Pancreas (tissue), 10 donors: ENCODE results near the gene NR0B2. TPM values are rescaled to one million over a fixed set of nuclear protein-coding genes. Genes with fewer than 3 reads are reported as not detected.

ENCODE experiments used
- ATAC-seq, 4 donors: fragments of 200-7000 bp; cut with Tn5 transposase; one replicate each; pipeline versions ENCODE4 v1.8.0 to v1.9.1; 2020; ENCODE audit warnings: mild to moderate bottlenecking in 4 of 4, moderate library complexity in 4 of 4
- DNase-seq, 6 donors: peaks; one replicate each; pipeline ENCODE4 v3.0.0-alpha.2; 2020
- FAIRE-seq: peaks from 2 replicates; lab custom pipeline; 2012; peaks lifted over from hg19 to GRCh38; lab: Jason Lieb, UNC
- H3K27ac ChIP-seq, 4 donors: fragments of 200-600 bp; sonication (generic); 1 replicate in 3 of 4; 2 replicates in 1 of 4; pipeline versions ENCODE4 v1.5.0 to v1.8.0; 2020
- H3K27me3 ChIP-seq, 4 donors: fragments of 200-600 bp; one replicate each; pipeline ENCODE4 v1.8.0; 2021
- H3K36me3 ChIP-seq, 3 donors: fragments of 200-600 bp; sonication (generic) in 1 of 3; one replicate each; pipeline versions ENCODE4 v1.5.0 to v1.8.0; 2020 to 2021
- H3K4me1 ChIP-seq, 3 donors: fragments of 200-600 bp; one replicate each; pipeline ENCODE4 v1.8.0; 2021
- H3K4me3 ChIP-seq, 4 donors: fragments of 200-600 bp; sonication (generic) in 2 of 4; one replicate each; pipeline versions ENCODE4 v1.5.0 to v1.8.0; 2020 to 2021
- H3K9me3 ChIP-seq, 4 donors: fragments of 200-600 bp; one replicate each; pipeline ENCODE4 v1.8.0; 2021
- CTCF ChIP-seq, 4 donors: fragments of 200-600 bp; sonication (generic) in 3 of 4; IDR thresholded peaks; one replicate each; pipeline versions ENCODE4 v1.5.0 to v1.8.0; 2021; ENCODE audit warnings: antibody characterized with exemption in 4 of 4
- WGBS, 2 donors: extraction: QIAGEN DNeasy Blood & Tissue Kit; methylation state at CpG; one replicate each; pipeline ENCODE4 v1.1.7; 2013; 5-methylcytosine and 5-hydroxymethylcytosine counted together
- intact Hi-C, 3 donors: fragments of 100-400 bp; cut with DNase I; formaldehyde crosslinking; loops; one replicate each; pipeline versions ENCODE4 v1.11.1 to v1.14.2; 2022
- polyA plus RNA-seq, 2 donors: library from polyadenylated mRNA; stranded (reverse); fragments of 200-250 nt; gene quantifications; one replicate each; pipeline ENCODE4 v1.2.3, GENCODE V29; 2013
- total RNA-seq, 6 donors: library from RNA; stranded (reverse); fragmentation: NEBNext Ultra II Directional in 4 of 6; extraction: Animal tissue kit (Norgen Biotek cat#: 25700) in 4 of 6; gene quantifications; one replicate each; pipeline versions ENCODE4 v1.2.1 to v1.2.4, GENCODE V29; 2021 to 2023
- donor health status: healthy with polysubstance abuse.
- donor health status: DM: no; HTN: no; CAD: no; lungs with moderate emphysema.
- donor health status: DM: no; HTN: no; CAD: no.
- donor health status: control.
- donor health status: control.
- donor health status: Bipolar disorder and iron deficiency.
- donor health status: DM: yes; HTN: yes; CAD: no.
- donor health status: DM: no; HTN: no; CAD: no.
- donor health status: DM: no; HTN: no; CAD: no.
- donor health status: DM: yes; HTN: yes; CAD: no.

NR0B2 gene
- total and polyA plus RNA-seq, 8 donors: 7.5 to 37.5 (median 15.5) TPM

- no peak for TF ChIP-seq CTCF (IDR thresholded peaks at IDR 0.05)
- DNase-seq: no peak
- peaks cover 8 to 36% (median 25%) of the 10 kb centered on the region in 3 donors for H3K36me3 ChIP-seq
- no peak overlapping the region for H3K4me3 ChIP-seq
- H3K27ac ChIP-seq: peak overlapping the region in 2 of 4 donors; percentile 11 to 45
- H3K9me3 ChIP-seq: no peaks in the 10 kb centered on the region
- no peaks in the 10 kb centered on the region for H3K4me1 ChIP-seq
- WGBS, 2 donors: 39 to 43% methylated on average over 4 of the region's 4 CpGs
- peak in 3 of 4 donors; percentile 17 to 49 (median 25) for ATAC-seq
- no peaks in the 10 kb centered on the region for H3K27me3 ChIP-seq
- intact Hi-C loops: no loop called here
- FAIRE-seq: no peak
Observed at GRCh38 chr1:26946270-26946669, 32.5 kb upstream of the NR0B2 start.

- peak overlapping the region in 2 of 4 donors; percentile 11 to 45 for H3K27ac ChIP-seq
- H3K27me3 ChIP-seq: no peaks in the 10 kb centered on the region
- TF ChIP-seq CTCF (IDR thresholded peaks at IDR 0.05): no peak
- 43 to 49% methylated on average over 8 of the region's 8 CpGs for WGBS, 2 donors
- H3K4me1 ChIP-seq: no peaks in the 10 kb centered on the region
- H3K36me3 ChIP-seq: peaks cover 8 to 31% (median 25%) of the 10 kb centered on the region in 3 donors
- no peaks in the 10 kb centered on the region for H3K9me3 ChIP-seq
- ATAC-seq (peak; percentile 40 to 76 (median 49)), FAIRE-seq (no peak), DNase-seq (peak in 3 of 6 donors; percentile 37 to 44 (median 39))
- H3K4me3 ChIP-seq: no peak overlapping the region
- intact Hi-C loops: no loop called here
Observed at GRCh38 chr1:26945728-26946127, 32.0 kb upstream of the NR0B2 start.

- FAIRE-seq (no peak), DNase-seq (no peak), ATAC-seq (peak in 1 of 4 donors; percentile 4)
- WGBS, 2 donors: 20 to 24% methylated on average over 2 of the region's 2 CpGs
- Histone ChIP-seq H3K27ac (no peak overlapping the region), H3K9me3 (no peaks in the 10 kb centered on the region), H3K4me1 (no peaks in the 10 kb centered on the region), H3K36me3 (peaks cover 8 to 29% (median 23%) of the 10 kb centered on the region in 3 donors), H3K4me3 (no peak overlapping the region), H3K27me3 (no peaks in the 10 kb centered on the region)
- no peak for TF ChIP-seq CTCF (IDR thresholded peaks at IDR 0.05)
- intact Hi-C loops: no loop called here
Observed at GRCh38 chr1:26945138-26945537, 31.4 kb upstream of the NR0B2 start.

- H3K4me3 ChIP-seq: no peak overlapping the region
- ATAC-seq (no peak), DNase-seq (no peak), FAIRE-seq (no peak)
- no peaks in the 10 kb centered on the region for H3K9me3 ChIP-seq
- H3K27ac ChIP-seq: no peak overlapping the region
- intact Hi-C loops: no loop called here
- 95 to 96% methylated on average over 12 of the region's 12 CpGs for WGBS, 2 donors
- H3K36me3 ChIP-seq: peaks cover 8 to 29% (median 19%) of the 10 kb centered on the region in 3 donors
- no peaks in the 10 kb centered on the region for H3K27me3 ChIP-seq
- TF ChIP-seq CTCF (IDR thresholded peaks at IDR 0.05): no peak
- peaks cover 0 to 8% (median 6%) of the 10 kb centered on the region in 3 donors for H3K4me1 ChIP-seq
Observed at GRCh38 chr1:26942656-26943055, 28.9 kb upstream of the NR0B2 start.

GRCh38 chr1:26941311-26941710 is 27.5 kb upstream of the NR0B2 start:
- no peak for ATAC-seq
- Histone ChIP-seq H3K9me3 (no peaks in the 10 kb centered on the region), H3K4me1 (peaks cover 0 to 9% (median 6%) of the 10 kb centered on the region in 3 donors), H3K4me3 (no peak overlapping the region), H3K36me3 (peaks cover 8 to 24% (median 19%) of the 10 kb centered on the region in 3 donors), H3K27ac (no peak overlapping the region), H3K27me3 (no peaks in the 10 kb centered on the region)
- TF ChIP-seq CTCF (IDR thresholded peaks at IDR 0.05): no peak
- intact Hi-C loops: no loop called here
- no peak for FAIRE-seq
- DNase-seq: peak in 1 of 6 donors; percentile 25
- WGBS, 2 donors: 83 to 85% methylated on average over 10 of the region's 10 CpGs
